Suprapubic skin (tissue), 4 donors: ENCODE results near the gene EPB41L2. TPM values are rescaled to one million over a fixed set of nuclear protein-coding genes. Genes with fewer than 3 reads are reported as not detected.

Experiments used
- DNase-seq, 2 donors: peaks; one replicate each; pipeline ENCODE4 v3.0.0-alpha.2; 2019; ENCODE audit warnings: low spot score in 2 of 2
- H3K27ac ChIP-seq: fragments of 200-600 bp; sonication (generic); one replicate; pipeline ENCODE4 v1.5.1; 2019
- H3K27me3 ChIP-seq: fragments of 200-600 bp; sonication (generic); one replicate; pipeline ENCODE4 v1.5.1; 2019
- H3K36me3 ChIP-seq: fragments of 200-600 bp; sonication (generic); one replicate; pipeline ENCODE4 v1.5.1; 2019
- H3K4me1 ChIP-seq: fragments of 200-600 bp; sonication (generic); one replicate; pipeline ENCODE4 v1.5.1; 2019
- H3K4me3 ChIP-seq: fragments of 200-600 bp; sonication (generic); one replicate; pipeline ENCODE4 v1.5.1; 2019; ENCODE audit warnings: mild to moderate bottlenecking
- H3K9me3 ChIP-seq: fragments of 200-600 bp; sonication (generic); one replicate; pipeline ENCODE4 v1.5.1; 2019
- CTCF ChIP-seq, 2 donors: fragments of 200-600 bp in 1 of 2; fragments of 450-650 bp in 1 of 2; sonication (generic) in 1 of 2; IDR thresholded peaks; one replicate each; pipeline ENCODE4 v1.5.1; 2016 to 2019; ENCODE audit warnings: antibody characterized with exemption in 2 of 2, mild to moderate bottlenecking in 1 of 2, moderate library complexity in 1 of 2
- EP300 ChIP-seq: sonication (generic); formaldehyde crosslinking; IDR thresholded peaks from one replicate; pipeline ENCODE4 v1.6.1; 2017; ENCODE audit warnings: antibody characterized with exemption
- POLR2A ChIP-seq, 2 donors: fragments of 450-650 bp; IDR thresholded peaks; one replicate each; pipeline ENCODE4 v1.6.1; 2017; ENCODE audit warnings: antibody characterized with exemption in 2 of 2, mild to moderate bottlenecking in 2 of 2, moderate library complexity in 2 of 2
- POLR2AphosphoS5 ChIP-seq, 3 donors: sonication (generic); formaldehyde crosslinking; IDR thresholded peaks; one replicate each; pipeline ENCODE4 v1.6.1; 2017; ENCODE audit warnings: antibody characterized with exemption in 3 of 3
- WGBS: methylation state at CpG from one replicate; pipeline ENCODE4 v1.1.5; 2018; 5-methylcytosine and 5-hydroxymethylcytosine counted together
- total RNA-seq, 4 donors: library from RNA; depleted of rRNA; stranded (reverse); fragments of >200 nt; gene quantifications; one replicate each; pipeline ENCODE4 v1.1.0, GENCODE V29; 2016

Gene EPB41L2
- total RNA-seq, 4 donors from 2014 or later = 11.4 to 26.8 (median 15.4) TPM

GRCh38 chr6:131037194-131037897 lies 25.7 kb downstream of the EPB41L2 start:
- DNase-seq = no peak
- H3K36me3 ChIP-seq = no peaks in the 10 kb centered on the region
- H3K27ac ChIP-seq = no peak overlapping the region
- H3K9me3 ChIP-seq = no peaks in the 10 kb centered on the region
- peaks cover 12% of the 10 kb centered on the region for H3K4me1 ChIP-seq
- H3K4me3 ChIP-seq = no peak overlapping the region
- TF ChIP-seq EP300 (no peak), POLR2AphosphoS5 (IDR thresholded peaks at IDR 0.05) (no peak), POLR2A (IDR thresholded peaks at IDR 0.05) (no peak), CTCF (IDR thresholded peaks at IDR 0.05) (no peak)
- WGBS = 75% methylated on average over 8 of the region's 8 CpGs
- H3K27me3 ChIP-seq = no peaks in the 10 kb centered on the region

- WGBS = 90% methylated on average over 2 of the region's 2 CpGs
- H3K27me3 ChIP-seq = no peaks in the 10 kb centered on the region
- H3K9me3 ChIP-seq = no peaks in the 10 kb centered on the region
- H3K27ac ChIP-seq = no peak overlapping the region
- no peak overlapping the region for H3K4me3 ChIP-seq
- no peaks in the 10 kb centered on the region for H3K36me3 ChIP-seq
- TF ChIP-seq POLR2A (IDR thresholded peaks at IDR 0.05) (no peak), CTCF (IDR thresholded peaks at IDR 0.05) (no peak), POLR2AphosphoS5 (IDR thresholded peaks at IDR 0.05) (no peak)
- DNase-seq = no peak
- peaks cover 6% of the 10 kb centered on the region for H3K4me1 ChIP-seq
Measured at GRCh38 chr6:131036601-131037000, 26.4 kb downstream of the EPB41L2 start.

GRCh38 chr6:131036143-131036542 lies 26.9 kb downstream of the EPB41L2 start:
- no peak overlapping the region for H3K27ac ChIP-seq
- H3K4me3 ChIP-seq = no peak overlapping the region
- no peaks in the 10 kb centered on the region for H3K9me3 ChIP-seq
- H3K36me3 ChIP-seq = no peaks in the 10 kb centered on the region
- no peak for TF ChIP-seq CTCF (IDR thresholded peaks at IDR 0.05)
- TF ChIP-seq POLR2A (IDR thresholded peaks at IDR 0.05) = no peak
- TF ChIP-seq POLR2AphosphoS5 (IDR thresholded peaks at IDR 0.05) = no peak
- TF ChIP-seq EP300 = no peak
- no peaks in the 10 kb centered on the region for H3K27me3 ChIP-seq
- no peak for DNase-seq
- peaks cover 4% of the 10 kb centered on the region for H3K4me1 ChIP-seq
- WGBS = 82% methylated on average over 3 of the region's 3 CpGs

- Histone ChIP-seq H3K36me3 (no peaks in the 10 kb centered on the region), H3K4me3 (no peak overlapping the region), H3K4me1 (peaks cover 4% of the 10 kb centered on the region), H3K9me3 (no peaks in the 10 kb centered on the region), H3K27me3 (no peaks in the 10 kb centered on the region), H3K27ac (no peak overlapping the region)
- DNase-seq = no peak
- TF ChIP-seq POLR2AphosphoS5 (IDR thresholded peaks at IDR 0.05) (no peak), POLR2A (IDR thresholded peaks at IDR 0.05) (no peak), EP300 (no peak), CTCF (IDR thresholded peaks at IDR 0.05) (no peak)
- WGBS = 92% methylated on average over 1 of the region's 1 CpG
Measured at GRCh38 chr6:131035582-131035981, 27.5 kb downstream of the EPB41L2 start.

- Histone ChIP-seq H3K27me3 (no peaks in the 10 kb centered on the region), H3K36me3 (no peaks in the 10 kb centered on the region), H3K4me1 (no peaks in the 10 kb centered on the region), H3K9me3 (no peaks in the 10 kb centered on the region), H3K4me3 (no peak overlapping the region), H3K27ac (no peak overlapping the region)
- TF ChIP-seq POLR2A (IDR thresholded peaks at IDR 0.05) = no peak
- no peak for TF ChIP-seq CTCF (IDR thresholded peaks at IDR 0.05)
- TF ChIP-seq EP300 = no peak
- TF ChIP-seq POLR2AphosphoS5 (IDR thresholded peaks at IDR 0.05) = no peak
- no peak for DNase-seq
- 90% methylated on average over 1 of the region's 1 CpG for WGBS
Measured at GRCh38 chr6:131033631-131034030, 29.4 kb downstream of the EPB41L2 start.
